Middle frontal gyrus (tissue), 1 donor: Measurements from ENCODE around the gene KLRK1.
"Not testable (repeated sequence)": the region's sequence is repeated elsewhere in the genome, so short reads cannot be mapped to it uniquely, and the experiment has no call there.

Experiments used
- DNase-seq: peaks from one replicate; pipeline ENCODE4 v3.0.0-alpha.2; 2015; ENCODE audit warnings: low spot score; ENCODE audit errors: extremely low spot score

Gene KLRK1

DNA sequence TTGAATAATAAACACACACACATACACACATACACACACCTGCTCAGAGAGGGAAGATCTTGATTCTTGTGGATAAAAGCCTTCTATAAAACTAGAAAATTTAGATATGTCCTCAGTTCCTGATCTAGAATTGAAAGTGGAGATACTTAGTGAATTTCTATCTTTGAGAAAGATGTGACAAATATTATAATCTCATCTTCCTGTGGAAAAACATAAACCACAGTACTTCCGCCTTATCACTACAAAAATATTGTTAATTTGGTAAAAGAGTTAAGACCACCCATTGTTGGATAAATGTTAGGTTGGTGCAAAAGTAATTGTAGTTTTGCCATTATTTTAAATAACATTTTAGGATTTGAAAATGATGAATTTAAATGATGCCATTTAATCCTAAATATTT, at the start of gene KLRK1:
KLRK1 (minus strand) TSS at position 138 of the 400 bp plus-strand sequence. CDS start 1,231 bp downstream, outside the sequence.
- DNase-seq, result no peak

DNA sequence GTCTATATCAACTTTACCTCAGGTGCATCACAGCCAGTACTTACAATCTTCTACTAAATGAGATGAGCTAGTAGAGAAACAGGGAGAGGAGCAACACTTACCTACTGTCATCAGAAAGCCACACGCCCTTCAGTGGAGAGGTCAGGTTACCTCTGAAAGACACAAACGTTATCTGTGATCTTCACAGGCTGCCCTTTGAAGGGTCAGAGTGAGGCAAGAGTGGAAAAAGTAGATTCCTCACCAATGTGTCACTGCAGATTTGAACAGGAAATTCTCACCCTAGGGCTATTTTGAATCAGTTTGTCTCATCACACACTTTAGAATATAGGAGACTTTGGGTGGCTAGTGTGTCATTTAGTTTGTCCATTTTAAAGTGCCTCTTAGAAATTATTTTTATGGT, 47.8 kb upstream of the KLRK1 start:
- DNase-seq, result not testable (repeated sequence)

DNA sequence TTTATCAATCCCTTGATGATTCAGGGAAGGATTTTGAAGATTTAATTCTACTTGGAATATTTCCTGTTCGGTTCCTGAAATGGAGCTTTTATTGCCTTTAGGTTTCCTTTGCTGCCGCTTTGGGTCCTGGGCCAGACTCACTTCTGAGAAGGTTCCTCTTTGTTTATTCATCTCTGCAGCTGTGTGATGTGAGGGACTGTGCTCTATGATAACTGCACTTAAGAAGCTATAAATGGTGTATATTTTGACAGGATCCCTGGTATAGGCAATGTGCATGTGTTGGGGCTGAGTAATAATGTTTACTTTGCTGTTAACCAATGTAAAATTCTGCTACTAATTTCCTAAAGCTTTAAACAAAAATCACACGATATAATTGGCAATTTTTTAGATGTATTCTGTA, 46.0 kb upstream of the KLRK1 start, which contains the start of gene KLRC2:
KLRC2 (minus strand) TSS at position 195 of the 400 bp plus-strand sequence; CDS start at position 171, 24 bp downstream.
- DNase-seq, result not testable (repeated sequence)

DNA sequence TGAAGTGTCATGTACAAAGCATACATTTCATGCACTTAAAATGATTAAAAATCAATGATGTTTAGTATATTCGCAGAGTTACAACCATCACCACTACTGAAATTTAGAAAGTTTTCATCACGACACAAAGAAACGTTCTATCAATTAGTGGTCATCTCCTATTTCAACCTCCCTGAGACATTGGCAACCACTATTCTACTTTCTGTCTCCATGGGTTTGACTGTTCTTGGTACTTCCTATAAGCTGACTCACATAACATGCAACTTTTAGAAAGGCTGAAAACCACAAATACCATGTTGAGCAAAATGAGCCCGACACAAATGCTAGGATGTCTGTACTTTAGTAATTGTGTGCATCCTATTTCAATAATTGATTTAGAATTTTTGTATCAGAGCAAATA, 40.8 kb upstream of the KLRK1 start:
- not testable (repeated sequence) for DNase-seq

DNA sequence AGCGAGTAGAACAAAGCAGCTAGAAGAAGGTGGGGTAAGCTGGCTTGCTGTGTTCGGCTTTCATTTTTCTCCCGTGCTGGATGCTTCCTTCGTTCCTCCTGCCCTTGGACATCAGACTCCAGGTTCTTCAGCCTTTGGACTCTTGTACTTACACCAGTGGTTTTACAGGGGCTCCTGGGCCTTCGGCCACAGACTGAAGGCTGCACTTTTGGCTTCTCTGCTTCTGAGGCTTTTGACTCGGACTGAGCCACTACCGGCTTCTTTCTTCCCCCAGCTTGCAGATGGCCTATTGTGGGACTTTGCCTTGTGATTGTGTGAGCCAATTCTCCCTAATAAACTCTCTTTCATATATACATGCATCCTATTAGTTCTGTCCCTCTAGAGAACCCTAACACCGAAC, 36.1 kb upstream of the KLRK1 start:
- not testable (repeated sequence) for DNase-seq

DNA sequence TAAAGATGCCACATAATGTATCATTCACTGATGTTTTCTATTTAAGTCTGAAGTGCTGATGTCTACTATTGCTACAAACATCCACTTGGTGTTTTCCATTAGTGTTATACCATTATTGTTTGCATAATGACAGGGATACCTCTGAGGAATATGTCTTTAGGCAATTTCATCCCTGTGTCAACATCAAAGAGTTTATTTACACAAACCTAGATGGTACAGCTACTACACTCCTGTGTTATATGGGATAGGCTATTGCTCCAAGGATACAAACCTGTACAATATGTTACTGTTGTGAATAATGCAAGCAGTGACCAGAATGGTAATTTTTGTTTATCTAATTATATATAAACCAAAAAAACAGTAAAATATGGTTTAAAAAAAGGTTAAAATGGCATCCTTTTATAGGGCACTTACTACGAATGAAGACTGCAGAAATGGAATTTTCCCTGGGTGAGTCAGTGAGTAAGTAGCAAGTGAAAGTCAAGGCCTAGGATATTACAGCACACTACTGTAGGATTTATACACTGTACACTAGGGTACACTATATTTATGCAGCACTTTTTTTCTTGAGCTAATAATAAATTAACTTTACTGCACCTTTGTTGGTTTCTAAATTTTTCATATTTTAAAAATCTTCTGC, 34.5 kb upstream of the KLRK1 start:
- not testable (repeated sequence) for DNase-seq

DNA sequence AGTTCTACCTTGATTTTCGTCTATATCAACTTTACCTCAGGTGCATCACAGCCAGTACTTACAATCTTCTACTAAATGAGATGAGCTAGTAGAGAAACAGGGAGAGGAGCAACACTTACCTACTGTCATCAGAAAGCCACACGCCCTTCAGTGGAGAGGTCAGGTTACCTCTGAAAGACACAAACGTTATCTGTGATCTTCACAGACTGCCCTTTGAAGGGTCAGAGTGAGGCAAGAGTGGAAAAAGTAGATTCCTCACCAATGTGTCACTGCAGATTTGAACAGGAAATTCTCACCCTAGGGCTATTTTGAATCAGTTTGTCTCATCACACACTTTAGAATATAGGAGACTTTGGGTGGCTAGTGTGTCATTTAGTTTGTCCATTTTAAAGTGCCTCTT, 32.3 kb upstream of the KLRK1 start:
- DNase-seq, result not testable (repeated sequence)

DNA sequence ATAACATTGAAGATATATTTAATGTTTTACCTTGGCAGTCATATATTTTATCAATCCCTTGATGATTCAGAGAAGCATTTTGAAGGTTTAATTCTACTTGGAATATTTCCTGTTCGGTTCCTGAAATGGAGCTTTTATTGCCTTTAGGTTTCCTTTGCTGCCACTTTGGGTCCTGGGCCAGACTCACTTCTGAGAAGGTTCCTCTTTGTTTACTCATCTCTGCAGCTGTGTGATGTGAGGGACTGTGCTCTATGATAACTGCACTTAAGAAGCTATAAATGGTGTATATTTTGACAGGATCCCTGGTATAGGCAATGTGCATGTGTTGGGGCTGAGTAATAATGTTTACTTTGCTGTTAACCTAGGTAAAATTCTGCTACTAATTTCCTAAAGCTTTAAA, 30.5 kb upstream of the KLRK1 start, which contains the start of gene KLRC3:
KLRC3 (minus strand) TSS at position 262 of the 400 bp plus-strand sequence; CDS start at position 217, 45 bp downstream.
- DNase-seq, result not testable (repeated sequence)

DNA sequence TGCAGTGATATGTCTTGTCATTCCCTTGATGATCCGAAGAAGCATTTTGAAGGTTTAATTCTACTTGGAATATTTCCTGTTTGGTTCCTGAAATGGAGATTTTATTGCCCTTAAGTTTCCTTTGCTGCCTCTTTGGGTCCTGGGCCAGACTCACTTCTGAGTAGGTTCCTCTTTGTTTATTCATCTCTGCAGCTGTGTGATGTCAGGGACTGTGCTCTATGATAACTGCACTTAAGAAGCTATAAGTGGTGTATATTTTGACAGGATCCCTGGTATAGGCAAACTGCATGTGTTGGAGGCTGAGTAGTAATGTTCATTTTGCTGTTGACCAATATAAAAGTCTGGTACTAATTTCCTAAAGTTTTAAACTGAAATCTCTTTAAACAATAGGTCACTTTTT, 19.6 kb upstream of the KLRK1 start, which contains the start of gene KLRC4:
KLRC4 (minus strand) TSS at position 366 of the 400 bp plus-strand sequence; CDS start at position 184, 182 bp downstream.
- no peak for DNase-seq

DNA sequence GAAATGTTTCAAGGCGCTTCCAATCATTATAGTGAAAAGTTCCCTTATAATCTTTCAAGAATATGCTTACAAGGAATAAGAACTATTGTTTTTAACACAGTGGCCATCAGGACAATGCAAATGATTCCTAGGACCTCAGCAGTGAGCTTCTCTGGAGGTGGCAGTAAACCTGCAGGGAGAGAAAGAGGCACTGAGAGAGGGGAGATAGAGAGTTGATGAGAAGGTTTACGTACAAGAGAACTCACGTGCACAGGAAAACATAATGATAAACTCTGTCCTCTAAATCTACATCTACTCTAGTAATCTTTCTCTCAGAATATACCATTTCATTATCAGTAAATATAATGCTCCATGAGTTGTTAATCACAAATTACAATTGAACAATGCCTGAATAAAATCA, 19.0 kb upstream of the KLRK1 start:
- DNase-seq, result no peak

DNA sequence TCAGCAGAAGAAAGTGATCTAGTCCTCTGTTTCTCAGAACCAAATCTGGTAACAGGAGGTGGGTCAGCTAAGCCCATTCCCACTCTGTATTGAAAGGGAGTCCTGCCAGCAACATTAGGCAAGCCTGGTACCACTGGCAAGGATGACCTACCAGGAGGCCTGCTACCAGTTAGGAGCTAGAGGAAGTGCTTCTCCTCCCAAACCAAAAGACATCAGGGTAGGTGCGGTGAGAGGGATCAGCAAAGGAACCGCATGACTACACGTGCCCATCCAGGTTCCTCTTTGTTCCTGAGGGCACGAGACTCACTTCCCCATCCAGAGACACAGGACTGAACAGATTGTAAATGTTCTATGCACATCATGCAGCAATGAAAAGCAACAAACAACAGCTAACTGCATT, 16.9 kb upstream of the KLRK1 start:
- DNase-seq, result no peak

DNA sequence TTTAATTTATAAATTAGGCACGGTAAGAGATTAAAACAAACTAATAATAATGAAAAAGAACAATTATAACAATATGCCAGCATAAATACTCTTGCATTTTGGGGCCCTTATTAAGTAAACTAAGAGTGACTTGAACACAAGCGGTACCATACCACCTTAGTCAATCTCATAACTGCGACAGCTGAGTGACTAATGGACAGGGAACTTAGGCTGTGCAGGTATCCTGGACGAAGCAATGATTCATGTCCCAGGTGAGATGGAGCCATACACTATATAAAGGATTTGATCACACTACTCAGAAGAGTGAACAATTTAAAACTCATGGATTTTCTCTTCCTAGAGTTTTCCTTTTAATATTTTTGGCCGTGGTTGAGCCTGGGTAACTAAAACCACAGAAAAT, 15.5 kb upstream of the KLRK1 start:
- no peak for DNase-seq

DNA sequence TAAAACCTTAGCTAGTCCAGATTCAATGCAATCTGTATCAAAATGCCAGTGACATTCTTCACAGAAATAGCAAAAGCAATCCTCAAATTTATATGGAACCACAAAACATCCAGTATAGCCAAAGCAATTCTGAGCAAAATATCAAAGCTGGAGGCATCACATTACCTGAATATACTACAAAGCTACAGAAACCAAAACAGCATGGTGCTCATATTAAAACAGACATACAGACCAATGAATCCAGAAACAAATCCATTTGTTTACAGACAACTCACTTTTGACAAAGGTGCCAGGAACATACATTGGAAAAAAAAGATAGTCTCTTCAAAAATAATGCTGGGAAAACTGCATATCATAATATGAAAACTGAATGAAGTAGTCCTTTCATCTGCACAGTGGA, 15.0 kb upstream of the KLRK1 start:
- no peak for DNase-seq

DNA sequence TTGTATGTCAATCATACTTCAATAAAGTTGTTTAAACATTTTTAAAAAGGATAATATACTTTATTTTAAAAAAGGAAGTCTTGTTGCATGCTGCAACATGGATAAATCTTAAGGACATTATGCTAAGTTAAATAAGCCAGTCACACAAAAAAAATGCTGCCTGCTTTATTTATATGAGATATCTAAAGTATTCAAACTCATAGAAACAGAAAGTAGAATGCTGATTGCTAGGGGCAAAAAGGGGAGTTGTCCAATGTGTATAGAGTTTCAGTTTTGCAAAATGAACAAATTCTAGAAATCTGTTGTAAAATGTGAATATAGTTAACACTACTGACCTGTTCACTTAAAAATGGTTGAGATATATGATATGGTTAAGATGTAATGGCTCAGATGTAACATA, 11.0 kb upstream of the KLRK1 start:
- no peak for DNase-seq

DNA sequence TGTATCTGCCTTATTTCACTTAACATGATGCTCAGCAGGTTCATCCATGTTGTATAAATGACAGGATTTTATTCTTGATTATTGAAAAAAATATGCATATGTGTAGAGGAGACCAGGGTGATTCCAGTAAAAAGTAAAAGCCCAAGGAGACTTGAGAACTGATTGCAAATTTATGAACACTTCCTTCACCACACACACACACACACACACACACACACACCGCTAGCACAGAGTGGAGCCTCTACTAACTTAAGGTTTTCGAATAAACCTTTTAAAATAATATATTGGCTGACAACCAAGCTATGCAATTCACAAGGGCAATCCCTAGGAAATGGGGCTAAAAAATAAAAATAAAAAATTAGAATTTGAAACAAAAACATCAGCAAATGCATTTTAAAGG, 8.3 kb upstream of the KLRK1 start:
- no peak for DNase-seq

DNA sequence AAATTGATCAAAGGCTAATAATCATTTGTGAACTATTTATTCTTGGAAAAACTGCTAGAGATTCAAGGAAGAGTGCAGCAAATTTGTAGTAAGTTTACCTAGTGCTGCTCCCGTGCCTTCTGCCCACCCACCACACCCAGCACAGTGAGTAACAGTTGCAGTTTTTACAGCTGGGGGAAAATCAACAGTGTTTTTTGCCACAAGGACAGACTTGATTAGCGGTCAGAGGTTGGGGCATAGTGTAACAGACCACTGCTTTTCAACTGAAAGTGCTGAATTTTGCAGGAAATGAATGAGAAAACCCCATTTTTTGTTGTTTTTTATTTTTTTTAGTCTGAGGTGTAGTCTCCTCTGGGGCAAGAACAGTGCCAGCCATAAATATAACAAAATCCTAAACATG, 7.5 kb upstream of the KLRK1 start:
- no peak for DNase-seq

DNA sequence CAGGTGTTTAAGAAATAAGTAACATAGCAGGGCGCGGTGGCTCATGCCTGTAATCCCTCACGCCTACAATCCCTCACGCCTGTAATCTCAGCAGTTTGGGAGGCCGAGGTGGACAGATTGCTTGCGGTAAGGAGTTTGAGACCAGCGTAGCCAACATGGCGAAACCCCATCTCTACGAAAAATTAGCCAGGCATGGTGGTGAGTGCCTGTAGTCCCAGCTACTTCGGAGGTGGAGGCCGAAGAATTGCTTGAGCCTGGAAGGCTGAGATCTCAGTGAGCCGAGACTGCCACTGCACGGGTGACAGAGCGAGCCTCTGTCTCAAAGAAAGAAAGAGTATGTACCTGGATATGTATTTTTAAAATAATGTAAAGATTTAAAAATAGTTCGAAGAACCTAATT, 6.3 kb upstream of the KLRK1 start:
- not testable (repeated sequence) for DNase-seq

DNA sequence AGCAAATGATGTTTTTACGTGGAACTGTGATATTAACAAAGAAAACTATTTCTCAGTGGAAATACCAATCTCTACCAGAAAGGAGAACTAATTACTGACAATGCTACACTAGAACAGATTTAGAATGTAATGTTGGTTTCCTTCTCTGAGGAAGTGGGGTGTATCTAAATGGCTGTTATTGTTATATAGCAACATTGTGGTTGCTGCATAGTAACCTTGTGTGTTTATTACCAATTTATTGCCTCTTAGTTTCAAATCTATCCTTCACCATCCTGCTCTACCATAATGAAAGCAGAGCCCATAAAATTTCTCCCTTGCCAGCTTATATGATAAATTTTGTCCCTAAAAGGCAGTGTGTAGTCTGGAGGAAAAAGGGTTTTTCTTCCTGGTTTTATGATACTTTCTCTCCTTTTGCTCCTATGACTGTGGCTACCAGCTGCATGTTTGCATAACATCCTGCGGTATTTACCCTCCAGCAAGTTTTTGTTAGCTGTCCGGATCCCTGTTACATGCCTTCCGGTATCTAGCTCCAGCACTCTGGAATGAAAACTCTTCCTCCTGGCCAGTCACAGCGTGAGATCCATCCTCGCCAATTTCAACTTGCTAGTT, 5.7 kb upstream of the KLRK1 start:
- no peak for DNase-seq

DNA sequence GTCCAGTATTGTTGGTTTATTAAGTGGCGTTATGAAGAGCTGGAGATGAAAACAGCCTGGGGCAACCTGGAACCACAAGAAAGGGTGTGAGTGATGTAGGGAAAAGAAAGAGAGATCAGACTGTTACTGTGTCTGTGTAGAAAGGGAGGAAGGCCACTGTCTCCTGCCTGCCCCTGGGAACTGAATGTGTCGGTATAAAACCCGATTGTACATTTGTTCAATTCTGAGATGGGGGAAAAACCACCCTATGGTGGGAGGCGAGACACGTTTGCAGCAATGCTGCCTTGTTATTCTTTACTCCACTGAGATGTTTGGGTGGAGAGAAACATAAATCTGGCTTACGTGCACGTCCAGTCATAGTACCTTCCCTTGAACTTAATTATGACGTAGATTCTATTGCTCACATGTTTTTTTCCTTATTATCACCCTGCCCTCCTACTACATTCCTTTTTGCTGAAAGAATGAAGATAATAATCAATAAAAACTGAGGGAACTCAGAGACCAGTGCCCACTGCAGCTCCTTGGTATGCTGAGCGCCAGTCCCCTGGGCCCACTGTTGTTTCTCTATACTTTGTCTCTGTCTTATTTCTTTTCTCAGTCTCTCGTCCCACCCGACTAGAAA, 4.8 kb upstream of the KLRK1 start:
- not testable (repeated sequence) for DNase-seq

DNA sequence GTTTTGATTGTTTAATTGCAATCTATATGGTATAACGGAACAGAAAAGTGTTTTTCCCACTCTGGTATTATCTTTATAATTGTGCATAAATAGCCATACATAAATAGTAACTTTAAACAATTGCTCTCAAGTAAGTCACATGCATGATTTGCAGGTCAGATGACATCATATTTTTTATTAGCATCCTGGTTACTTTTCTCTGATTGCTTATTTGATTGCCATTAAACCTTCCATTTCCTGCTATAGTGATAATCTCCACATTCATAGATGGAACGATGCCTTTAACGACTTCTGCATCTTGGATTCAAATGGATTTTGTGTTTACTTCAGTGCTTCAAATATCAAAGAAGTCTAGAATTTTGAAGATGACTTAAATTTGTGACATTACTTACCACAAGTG, 3.5 kb upstream of the KLRK1 start:
- DNase-seq, result no peak

DNA sequence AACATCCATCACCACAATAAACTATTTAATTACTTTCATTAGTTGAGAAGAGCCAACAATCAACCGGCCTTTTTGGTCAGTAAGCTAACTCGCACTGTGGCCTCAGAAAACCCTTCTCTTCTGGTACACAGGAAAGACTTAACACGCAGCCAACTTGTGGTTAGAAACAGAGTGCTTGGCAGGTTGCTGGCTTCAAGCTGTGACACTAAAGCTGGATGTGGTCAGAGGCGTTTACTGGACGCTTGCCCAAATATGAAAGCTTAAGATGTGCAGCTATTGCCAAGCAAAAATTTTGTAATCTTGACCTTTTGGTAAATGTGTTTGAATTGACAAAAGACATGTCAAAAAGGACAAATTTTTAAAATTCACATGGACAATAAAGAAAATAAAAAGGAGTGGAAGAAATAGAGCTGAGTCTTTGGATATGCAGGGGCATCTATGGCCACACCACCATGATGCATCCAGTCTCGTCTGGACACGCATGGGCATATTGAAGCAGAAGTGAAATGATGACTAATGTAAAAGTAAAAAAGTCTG, 2.6 kb upstream of the KLRK1 start:
- DNase-seq, result no peak

DNA sequence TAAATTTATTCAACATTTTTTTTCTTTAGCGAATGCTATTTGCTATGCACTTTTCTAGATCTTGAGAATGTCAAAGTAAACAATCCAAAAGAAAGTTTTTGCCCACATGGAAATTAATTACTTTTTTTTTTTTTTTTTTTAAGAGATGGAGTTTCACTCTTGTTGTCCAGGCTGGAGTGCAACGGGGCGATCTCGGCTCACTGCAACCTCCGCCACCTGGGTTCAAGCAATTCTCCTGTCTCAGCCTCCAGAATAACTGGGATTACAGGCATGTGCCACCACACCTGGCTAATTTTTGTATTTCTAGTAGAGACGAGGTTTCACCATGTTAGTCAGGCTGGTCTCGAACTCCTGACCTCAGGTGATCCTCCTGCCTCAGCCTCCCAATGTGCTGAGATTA, 1.1 kb upstream of the KLRK1 start:
- not testable (repeated sequence) for DNase-seq
